MM.1S (cell line): ENCODE results near the gene CRY1.
A peak's percentile ranks its signal among the peaks of the same experiment; 100 is the strongest.

Source experiments
- DNase-seq: peaks from one replicate; pipeline ENCODE4 v3.0.0-alpha.2; 2015
- H2AFZ ChIP-seq: fragments of 300-600 bp; sonication (generic); 2 replicates; pipeline ENCODE4 v1.6.0; 2016; ENCODE audit warnings: antibody characterized with exemption, low read length
- H3F3A ChIP-seq: fragments of 300-600 bp; sonication (generic); 2 replicates; pipeline ENCODE4 v1.6.1; 2016; ENCODE audit warnings: mild to moderate bottlenecking, antibody characterized with exemption, low read length, moderate library complexity, mixed read lengths; ENCODE audit not compliant: insufficient read depth
- H3K27ac ChIP-seq: fragments of 300-600 bp; sonication (generic); 2 replicates; pipeline ENCODE4 v1.5.1; 2016; ENCODE audit warnings: mild to moderate bottlenecking, low read length
- H3K27me3 ChIP-seq: fragments of 300-600 bp; sonication (generic); replicated peaks from 2 replicates; pipeline ENCODE4 v1.6.0; 2016; ENCODE audit warnings: low read length; ENCODE audit not compliant: insufficient read depth
- H3K36me3 ChIP-seq: fragments of 300-600 bp; sonication (generic); replicated peaks from 2 replicates; pipeline ENCODE4 v1.6.1; 2016; ENCODE audit warnings: mild to moderate bottlenecking, low read length, mixed read lengths; ENCODE audit not compliant: insufficient read depth
- H3K4me1 ChIP-seq: fragments of 300-600 bp; sonication (generic); 2 replicates; pipeline ENCODE4 v1.6.1; 2016; ENCODE audit warnings: low read length, mixed read lengths
- H3K4me2 ChIP-seq: fragments of 300-600 bp; sonication (generic); 2 replicates; pipeline ENCODE4 v1.6.0; 2016; ENCODE audit warnings: low read depth, low read length
- H3K4me3 ChIP-seq: fragments of 300-600 bp; sonication (generic); 2 replicates; pipeline ENCODE4 v1.5.1; 2016; ENCODE audit warnings: low read length, mixed read lengths
- H3K79me2 ChIP-seq: fragments of 300-600 bp; sonication (generic); 2 replicates; pipeline ENCODE4 v1.6.1; 2016; ENCODE audit warnings: mixed run types, low read length, mixed read lengths
- H3K9ac ChIP-seq: fragments of 300-600 bp; sonication (generic); 2 replicates; pipeline ENCODE4 v1.6.1; 2016; ENCODE audit warnings: low read length, mixed read lengths
- H3K9me2 ChIP-seq: fragments of 300-600 bp; sonication (generic); replicated peaks from 2 replicates; pipeline ENCODE4 v1.6.1; 2016; ENCODE audit warnings: mild to moderate bottlenecking, low read length, mixed read lengths; ENCODE audit not compliant: insufficient read depth
- H3K9me3 ChIP-seq: fragments of 300-600 bp; sonication (generic); replicated peaks from 2 replicates; pipeline ENCODE4 v1.6.1; 2016; ENCODE audit warnings: mild to moderate bottlenecking, low read length, mixed read lengths; ENCODE audit not compliant: insufficient read depth
- H4K20me1 ChIP-seq: fragments of 300-600 bp; sonication (generic); 2 replicates; pipeline ENCODE4 v1.6.1; 2016; ENCODE audit warnings: mild to moderate bottlenecking, low read length, moderate library complexity, mixed read lengths; ENCODE audit not compliant: insufficient read depth
- CTCF ChIP-seq: fragments of 300-600 bp; sonication (generic); IDR thresholded peaks from 2 replicates; pipeline ENCODE4 v1.5.1; 2016; ENCODE audit warnings: antibody characterized with exemption, low read length, mixed read lengths
- EZH2 ChIP-seq: fragments of 300-600 bp; sonication (generic); optimal IDR thresholded peaks from 2 replicates; pipeline ENCODE3; 2017; ENCODE audit warnings: low read depth, mild to moderate bottlenecking, antibody characterized with exemption, low read length, mixed read lengths
- EZH2phosphoT487 ChIP-seq: fragments of 300-600 bp; sonication (generic); IDR thresholded peaks from 2 replicates; pipeline ENCODE4 v1.6.1; 2018; ENCODE audit warnings: antibody characterized with exemption, low read length

The CRY1 gene

GRCh38 chr12:106994579-106995220, 98.6 kb downstream of the CRY1 start:
- no peaks in the 10 kb centered on the region for H4K20me1 ChIP-seq
- no peaks in the 10 kb centered on the region for H3K36me3 ChIP-seq
- no peaks in the 10 kb centered on the region for H3K4me1 ChIP-seq
- no peak overlapping the region for H3K4me3 ChIP-seq
- no peak overlapping the region for H3K4me2 ChIP-seq
- no peaks in the 10 kb centered on the region for H3K9me3 ChIP-seq
- H3K27ac ChIP-seq: no peak overlapping the region
- no peak overlapping the region for H2AFZ ChIP-seq
- H3F3A ChIP-seq: no peaks in the 10 kb centered on the region
- no peak overlapping the region for H3K9ac ChIP-seq
- no peak for TF ChIP-seq EZH2
- H3K79me2 ChIP-seq: no peaks in the 10 kb centered on the region
- H3K9me2 ChIP-seq: no peaks in the 10 kb centered on the region
- DNase-seq: no peak
- no peaks in the 10 kb centered on the region for H3K27me3 ChIP-seq

- Histone ChIP-seq H3K4me2 (peak overlapping the region; percentile 81; the same call in 1 of the 2 replicates), H4K20me1 (no peaks in the 10 kb centered on the region), H3K4me1 (no peaks in the 10 kb centered on the region), H2AFZ (peak overlapping the region; percentile 95), H3K79me2 (no peaks in the 10 kb centered on the region), H3K4me3 (no peak overlapping the region), H3K36me3 (no peaks in the 10 kb centered on the region), H3K27ac (no peak overlapping the region), H3F3A (no peaks in the 10 kb centered on the region), H3K9me2 (no peaks in the 10 kb centered on the region), H3K9me3 (no peaks in the 10 kb centered on the region), H3K27me3 (no peaks in the 10 kb centered on the region), H3K9ac (no peak overlapping the region)
- DNase-seq: no peak
- TF ChIP-seq EZH2phosphoT487 (no peak), CTCF (no peak), EZH2 (no peak)
Measured at GRCh38 chr12:106987846-106988245, 105.5 kb downstream of the CRY1 start.

GRCh38 chr12:106986625-106987389, 106.5 kb downstream of the CRY1 start, which contains the start of gene MTERF2:
TSS of gene MTERF2 (minus strand) at chr12:106987146. CDS start at chr12:106978714, 8,432 bp downstream.
- no peak within 1 kb of the TSS for H3K27ac ChIP-seq

More at GRCh38 chr12:106986625-106987389, 106.5 kb downstream of the CRY1 start, which contains the start of gene MTERF2:
- Histone ChIP-seq H3K27me3 (no peaks in the 10 kb centered on the region), H2AFZ (peak within 1 kb of the TSS; percentile 95), H3K9ac (peak within 1 kb of the TSS; percentile 61), H3K79me2 (no peaks in the 10 kb centered on the region), H3F3A (no peaks in the 10 kb centered on the region), H3K4me1 (no peaks in the 10 kb centered on the region), H3K9me3 (no peaks in the 10 kb centered on the region), H3K4me2 (peak within 1 kb of the TSS; percentile 81), H3K4me3 (peak within 1 kb of the TSS; percentile 87), H3K36me3 (no peaks in the 10 kb centered on the region), H4K20me1 (no peaks in the 10 kb centered on the region), H3K9me2 (no peaks in the 10 kb centered on the region)
- DNase-seq: peak; percentile 91
- no peak for TF ChIP-seq EZH2
- TF ChIP-seq CTCF: no peak
- TF ChIP-seq EZH2phosphoT487: no peak
